ENCODE results near the gene KCNN3.

Gene KCNN3

GRCh38 chr1:154881820-154882535, 11.9 kb upstream of the KCNN3 start:
- intact Hi-C loops (cut with DNase I): no loop called here
- no peak for DNase-seq

GRCh38 chr1:154880671-154881070, 10.6 kb upstream of the KCNN3 start:
- intact Hi-C loops (cut with DNase I): no loop called here
- no peak for DNase-seq

GRCh38 chr1:154879038-154879421, 8.9 kb upstream of the KCNN3 start:
- intact Hi-C loops (cut with DNase I): loop anchor here (10.0 kb wide), 1 partner anchor 404 kb away; no protein-coding TSS in a partner anchor
- no peak for DNase-seq

- DNase-seq: peak; percentile 67 to 98 (median 86)
- intact Hi-C loops (cut with DNase I): loop anchor here (1.0 to 10.0 kb wide), 3 partner anchors 209 to 404 kb away; no protein-coding TSS in a partner anchor
Observed at GRCh38 chr1:154878371-154879037, 8.4 kb upstream of the KCNN3 start.

- intact Hi-C loops (cut with DNase I): loop anchor here (10.0 kb wide), 1 partner anchor 403 kb away; no protein-coding TSS in a partner anchor
- DNase-seq: peak in 1 of 10 donors; percentile 67
Observed at GRCh38 chr1:154877370-154877974, 7.4 kb upstream of the KCNN3 start.

GRCh38 chr1:154876842-154877369, 6.8 kb upstream of the KCNN3 start:
- DNase-seq: no peak
- intact Hi-C loops (cut with DNase I): loop anchor here (10.0 kb wide), 1 partner anchor 402 kb away; no protein-coding TSS in a partner anchor

GRCh38 chr1:154874465-154874864, 4.4 kb upstream of the KCNN3 start:
- no peak for DNase-seq
- intact Hi-C loops (cut with DNase I): loop anchor here (10.0 kb wide), 1 partner anchor 400 kb away; no protein-coding TSS in a partner anchor

GRCh38 chr1:154873321-154873950, 3.4 kb upstream of the KCNN3 start:
- DNase-seq: peak in 1 of 10 donors; percentile 58
- intact Hi-C loops (cut with DNase I): loop anchor here (10.0 kb wide), 1 partner anchor 399 kb away; no protein-coding TSS in a partner anchor

GRCh38 chr1:154871374-154871773, 1.3 kb upstream of the KCNN3 start:
- intact Hi-C loops (cut with DNase I): loop anchor here (2.0 to 10.0 kb wide), 2 partner anchors 313 to 397 kb away; partner anchors contain the start of gene UBE2Q1
- DNase-seq: no peak

GRCh38 chr1:154870734-154871133, 653 bp upstream of the KCNN3 start:
- intact Hi-C loops (cut with DNase I): loop anchor here (2.0 to 10.0 kb wide), 2 partner anchors 312 to 396 kb away; partner anchors contain the start of gene UBE2Q1
- DNase-seq: peak in 1 of 10 donors; percentile 49

- intact Hi-C loops (cut with DNase I): loop anchor here (2.0 to 10.0 kb wide), 3 partner anchors 97 to 395 kb away; partner anchors contain the start of gene UBE2Q1
Observed at GRCh38 chr1:154869351-154870114, 548 bp downstream of the KCNN3 start.

GRCh38 chr1:154867841-154868605, 2.1 kb downstream of the KCNN3 start:
- intact Hi-C loops (cut with DNase I): loop anchor here (5.0 kb wide), 1 partner anchor 96 kb away; no protein-coding TSS in a partner anchor
- DNase-seq: peak in 2 of 10 donors; percentile 85 to 87

More at GRCh38 chr1:154869351-154870114, 548 bp downstream of the KCNN3 start:
- DNase-seq: peak in 7 of 10 donors; percentile 46 to 90 (median 57)

- intact Hi-C loops (cut with DNase I): loop anchor here (5.0 kb wide), 1 partner anchor 95 kb away; no protein-coding TSS in a partner anchor
- DNase-seq: peak in 9 of 10 donors; percentile 38 to 92 (median 57)
Observed at GRCh38 chr1:154867064-154867825, 2.8 kb downstream of the KCNN3 start.

GRCh38 chr1:154866257-154867063, 3.6 kb downstream of the KCNN3 start:
- intact Hi-C loops (cut with DNase I): loop anchor here (5.0 kb wide), 1 partner anchor 94 kb away; no protein-coding TSS in a partner anchor
- DNase-seq: peak in 2 of 10 donors; percentile 32 to 67

- intact Hi-C loops (cut with DNase I): loop anchor here (5.0 kb wide), 1 partner anchor 93 kb away; no protein-coding TSS in a partner anchor
- DNase-seq: peak in 3 of 10 donors; percentile 35 to 77 (median 75)
Observed at GRCh38 chr1:154865442-154866256, 4.4 kb downstream of the KCNN3 start.
